ENCODE measurements around the gene ZAR1L.
"Not testable (repeated sequence)": the region's sequence is repeated elsewhere in the genome, so short reads cannot be mapped to it uniquely, and the experiment has no call there.

The ZAR1L gene, protein sequence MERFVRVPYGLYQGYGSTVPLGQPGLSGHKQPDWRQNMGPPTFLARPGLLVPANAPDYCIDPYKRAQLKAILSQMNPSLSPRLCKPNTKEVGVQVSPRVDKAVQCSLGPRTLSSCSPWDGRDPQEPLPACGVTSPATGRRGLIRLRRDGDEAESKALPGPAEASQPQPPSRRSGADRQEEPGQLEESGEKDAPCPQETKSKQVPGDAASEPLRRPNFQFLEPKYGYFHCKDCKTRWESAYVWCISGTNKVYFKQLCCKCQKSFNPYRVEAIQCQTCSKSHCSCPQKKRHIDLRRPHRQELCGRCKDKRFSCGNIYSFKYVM

GRCh38 chr13:32315238-32316027, at the start of gene ZAR1L, which contains the start of gene BRCA2:
Gene ZAR1L (minus strand): TSS chr13:32315363. CDS start chr13:32311925, 3,438 bp downstream.
Gene BRCA2 (plus strand): TSS chr13:32315508. CDS start chr13:32316461, 953 bp downstream.
- peak; percentile 91 for DNase-seq (ENCODE audit: low read depth)

DNA sequence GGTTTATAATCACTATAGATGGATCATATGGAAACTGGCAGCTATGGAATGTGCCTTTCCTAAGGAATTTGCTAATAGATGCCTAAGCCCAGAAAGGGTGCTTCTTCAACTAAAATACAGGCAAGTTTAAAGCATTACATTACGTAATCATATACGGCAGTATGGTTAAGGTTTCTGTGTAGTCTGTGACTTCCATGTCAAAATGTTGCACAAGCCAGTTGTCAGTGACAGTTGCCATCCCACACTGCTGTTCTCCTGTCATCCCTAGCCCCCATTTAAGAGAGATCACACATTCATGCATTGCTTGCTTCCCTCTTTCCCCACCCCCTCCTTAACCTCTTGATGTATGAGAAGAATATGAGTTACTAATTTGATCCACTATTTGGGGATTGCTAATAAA, 47.4 kb upstream of the ZAR1L start:
- no peak for DNase-seq (ENCODE audit: low read depth)

DNA sequence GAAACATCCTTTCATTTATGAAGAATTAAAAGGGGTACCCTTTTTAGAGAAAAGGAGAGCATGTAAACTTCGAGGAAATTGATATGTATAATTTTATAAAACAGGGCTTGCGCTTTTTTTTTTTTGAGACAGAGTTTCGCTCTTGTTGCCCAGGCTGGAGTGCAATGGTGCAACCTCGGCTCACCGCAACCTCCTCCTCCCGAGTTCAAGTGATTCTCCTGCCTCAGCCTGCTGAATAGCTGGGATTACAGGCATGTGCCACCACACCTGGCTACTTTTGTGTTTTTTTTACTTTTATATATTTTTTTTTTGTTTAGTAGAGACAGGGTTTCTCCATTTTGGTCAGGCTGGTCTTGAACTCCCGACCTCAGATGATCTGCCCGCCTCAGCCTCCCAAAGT, 40.8 kb upstream of the ZAR1L start:
- DNase-seq (ENCODE audit: low read depth), result not testable (repeated sequence)

DNA sequence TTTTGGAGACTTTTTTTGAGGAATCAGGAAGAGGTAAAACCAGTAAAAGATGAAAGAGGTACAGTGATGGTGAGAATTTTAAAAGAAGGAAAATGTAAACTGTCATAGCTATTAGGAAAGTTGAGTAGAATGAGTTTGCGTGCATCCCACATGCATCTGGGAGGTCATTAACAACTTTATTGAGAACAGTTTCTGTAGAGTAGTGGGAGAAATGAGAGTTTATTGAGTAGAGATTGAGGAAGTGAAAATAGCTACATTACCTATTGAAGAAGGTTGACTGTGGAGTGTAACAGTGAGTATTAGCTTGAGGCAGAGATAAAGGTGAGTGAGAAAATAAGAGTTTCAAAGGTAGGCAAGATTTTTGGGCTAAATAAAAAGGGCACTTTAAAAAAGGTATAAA, 38.9 kb upstream of the ZAR1L start:
- no peak for DNase-seq (ENCODE audit: low read depth)

DNA sequence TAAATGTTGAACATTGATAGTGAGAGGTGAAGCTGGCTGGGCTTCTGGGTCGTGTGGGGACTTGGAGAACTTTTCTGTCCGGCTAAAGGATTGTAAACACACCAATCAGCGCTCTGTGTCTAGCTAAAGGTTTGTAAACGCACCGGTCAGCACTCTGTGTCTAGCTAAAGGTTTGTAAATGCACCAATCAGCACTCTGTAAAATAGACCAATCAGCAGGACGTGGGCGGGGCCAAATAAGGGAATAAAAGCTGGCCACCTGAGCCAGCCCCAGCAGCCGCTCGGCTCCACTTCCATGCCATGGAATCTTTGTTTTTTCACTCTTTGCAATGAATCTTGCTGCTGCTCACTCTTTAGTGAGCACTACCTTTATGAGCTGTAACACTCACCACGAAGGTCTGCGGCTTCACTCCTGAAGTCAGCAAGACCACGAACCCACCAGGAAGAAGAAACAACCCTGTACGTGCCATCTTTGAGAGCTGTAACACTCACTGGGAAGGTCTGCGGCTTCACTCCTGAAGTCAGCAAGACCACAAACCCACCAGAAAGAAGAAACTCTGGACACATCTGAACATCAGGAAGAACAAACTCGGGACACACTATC, 35.8 kb upstream of the ZAR1L start:
- not testable (repeated sequence) for DNase-seq (ENCODE audit: low read depth)

GRCh38 chr13:32347651-32348050, 32.5 kb upstream of the ZAR1L start:
- no peak for DNase-seq (ENCODE audit: low read depth)

GRCh38 chr13:32340914-32341313, 25.8 kb upstream of the ZAR1L start:
- DNase-seq (ENCODE audit: low read depth), result no peak

DNA sequence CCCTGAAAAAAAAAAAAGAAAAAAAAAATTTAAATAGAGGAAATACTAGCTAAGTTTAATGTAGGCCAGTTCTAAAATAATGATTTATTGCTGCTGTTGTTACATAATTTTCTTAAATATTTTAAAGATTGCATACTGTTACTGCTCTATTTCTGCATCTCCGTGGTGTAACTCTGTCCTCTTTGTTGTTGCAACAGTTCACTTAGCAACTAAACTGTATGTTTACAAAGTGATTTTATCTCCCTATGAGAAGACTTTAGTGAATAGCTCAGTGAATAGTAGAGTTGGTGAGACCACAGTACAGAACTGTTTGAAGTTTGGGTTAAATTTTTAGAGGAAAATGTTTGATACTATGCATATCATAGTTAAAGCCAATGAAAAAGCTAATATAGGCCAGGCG, 19.5 kb upstream of the ZAR1L start:
- DNase-seq (ENCODE audit: low read depth), result peak; percentile 39

DNA sequence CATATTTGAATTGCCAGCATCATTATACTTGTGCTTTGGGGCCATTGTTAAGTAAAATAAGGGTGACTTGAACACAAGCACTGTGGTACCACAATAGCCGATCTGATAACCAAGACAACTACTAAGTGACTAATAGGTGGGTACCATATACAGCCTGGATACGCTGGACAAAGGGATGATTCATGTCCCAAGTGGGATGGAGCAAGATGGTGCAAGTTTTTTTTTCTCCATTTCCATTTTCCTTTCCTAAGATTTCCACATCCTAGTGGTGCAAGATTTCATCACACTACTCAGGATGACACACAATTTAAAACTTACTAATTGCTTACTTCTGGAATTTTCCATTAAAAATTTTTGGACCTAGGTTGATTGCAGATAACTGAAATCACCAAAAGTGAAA, 15.3 kb upstream of the ZAR1L start:
- peak; percentile 92 for DNase-seq (ENCODE audit: low read depth)

GRCh38 chr13:32323912-32324311, 8.7 kb upstream of the ZAR1L start:
- peak; percentile 67 for DNase-seq (ENCODE audit: low read depth)

GRCh38 chr13:32320528-32320927, 5.4 kb upstream of the ZAR1L start:
- DNase-seq (ENCODE audit: low read depth), result no peak

GRCh38 chr13:32317716-32318465, 2.7 kb upstream of the ZAR1L start:
- no peak for DNase-seq (ENCODE audit: low read depth)

DNA sequence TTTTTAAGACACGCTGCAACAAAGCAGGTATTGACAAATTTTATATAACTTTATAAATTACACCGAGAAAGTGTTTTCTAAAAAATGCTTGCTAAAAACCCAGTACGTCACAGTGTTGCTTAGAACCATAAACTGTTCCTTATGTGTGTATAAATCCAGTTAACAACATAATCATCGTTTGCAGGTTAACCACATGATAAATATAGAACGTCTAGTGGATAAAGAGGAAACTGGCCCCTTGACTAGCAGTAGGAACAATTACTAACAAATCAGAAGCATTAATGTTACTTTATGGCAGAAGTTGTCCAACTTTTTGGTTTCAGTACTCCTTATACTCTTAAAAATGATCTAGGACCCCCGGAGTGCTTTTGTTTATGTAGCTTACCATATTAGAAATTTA, 1.3 kb upstream of the ZAR1L start:
- no peak for DNase-seq (ENCODE audit: low read depth)

GRCh38 chr13:32316028-32316339, 821 bp upstream of the ZAR1L start:
- DNase-seq (ENCODE audit: low read depth), result no peak

- peak; percentile 21 for DNase-seq (ENCODE audit: low read depth)
These were observed 609 bp downstream of the ZAR1L start for GRCh38 chr13:32314271-32315237.

DNA sequence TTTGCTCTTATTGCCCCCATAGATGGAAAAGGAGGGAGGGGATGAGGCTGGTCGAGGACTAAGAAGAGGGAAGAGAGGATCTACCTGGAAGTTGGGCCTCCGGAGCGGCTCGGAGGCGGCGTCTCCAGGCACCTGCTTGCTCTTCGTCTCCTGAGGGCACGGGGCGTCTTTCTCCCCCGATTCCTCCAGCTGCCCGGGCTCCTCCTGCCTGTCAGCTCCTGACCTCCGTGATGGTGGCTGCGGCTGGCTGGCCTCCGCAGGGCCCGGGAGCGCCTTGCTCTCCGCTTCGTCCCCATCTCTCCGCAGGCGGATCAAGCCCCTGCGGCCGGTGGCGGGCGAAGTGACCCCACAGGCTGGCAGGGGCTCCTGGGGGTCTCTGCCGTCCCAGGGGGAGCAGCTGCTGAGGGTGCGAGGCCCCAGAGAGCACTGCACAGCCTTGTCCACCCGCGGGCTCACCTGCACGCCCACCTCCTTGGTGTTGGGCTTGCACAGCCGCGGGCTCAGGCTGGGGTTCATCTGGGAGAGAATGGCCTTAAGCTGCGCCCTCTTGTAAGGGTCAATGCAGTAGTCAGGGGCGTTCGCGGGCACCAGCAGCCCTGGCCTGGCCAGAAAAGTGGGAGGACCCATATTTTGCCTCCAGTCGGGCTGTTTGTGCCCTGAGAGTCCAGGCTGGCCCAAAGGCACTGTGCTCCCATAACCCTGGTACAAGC, 3.8 kb downstream of the ZAR1L start:
- no peak for DNase-seq (ENCODE audit: low read depth)

- DNase-seq (ENCODE audit: low read depth), result peak; percentile 58
These were observed 4.9 kb downstream of the ZAR1L start for GRCh38 chr13:32310134-32310706.

GRCh38 chr13:32309312-32310133, 5.6 kb downstream of the ZAR1L start:
- peak; percentile 40 for DNase-seq (ENCODE audit: low read depth)

DNA sequence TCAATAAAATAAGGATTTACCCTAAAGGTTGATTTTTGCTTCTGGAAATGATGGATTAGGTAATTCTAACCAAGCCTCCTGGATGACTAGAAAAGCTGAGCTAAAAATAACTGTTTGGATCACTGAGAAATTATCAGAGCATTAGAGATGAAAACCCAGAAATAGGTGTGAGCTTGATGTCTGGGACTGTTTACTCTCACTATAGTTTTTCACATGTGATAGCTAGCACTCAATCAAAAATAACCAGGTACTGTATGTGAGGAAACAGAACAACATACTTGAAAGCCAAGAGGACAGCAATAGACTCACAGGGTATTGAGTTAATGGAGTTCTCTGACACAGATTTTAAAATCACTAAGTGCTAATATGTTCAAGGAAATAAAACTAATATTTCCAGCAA, 9.5 kb downstream of the ZAR1L start:
- DNase-seq (ENCODE audit: low read depth), result no peak
